Sigmoid colon (tissue), 4 donors: ENCODE data around the gene RFWD3.

ENCODE experiments used
- POLR2A ChIP-seq, 2 donors: fragments of 450-650 bp; IDR thresholded peaks; one replicate each; pipeline ENCODE4 v1.6.1; 2016; ENCODE audit warnings: antibody characterized with exemption in 2 of 2, mild to moderate bottlenecking in 2 of 2, moderate library complexity in 2 of 2
- POLR2AphosphoS5 ChIP-seq, 4 donors: sonication (generic); formaldehyde crosslinking; IDR thresholded peaks; one replicate each; pipeline ENCODE4 v1.6.1; 2017; ENCODE audit warnings: antibody characterized with exemption in 4 of 4
- TF ChIP-seq, protein P1 (sequence below), 4 experiments: fragments of 450-650 bp in 3 of 4; fragments of 200-600 bp in 1 of 4; IDR thresholded peaks; one replicate each; pipeline ENCODE4 v1.5.1; 2016 to 2019; ENCODE audit warnings: antibody characterized with exemption in 4 of 4, mild to moderate bottlenecking in 3 of 4, moderate library complexity in 2 of 4

DNA sequence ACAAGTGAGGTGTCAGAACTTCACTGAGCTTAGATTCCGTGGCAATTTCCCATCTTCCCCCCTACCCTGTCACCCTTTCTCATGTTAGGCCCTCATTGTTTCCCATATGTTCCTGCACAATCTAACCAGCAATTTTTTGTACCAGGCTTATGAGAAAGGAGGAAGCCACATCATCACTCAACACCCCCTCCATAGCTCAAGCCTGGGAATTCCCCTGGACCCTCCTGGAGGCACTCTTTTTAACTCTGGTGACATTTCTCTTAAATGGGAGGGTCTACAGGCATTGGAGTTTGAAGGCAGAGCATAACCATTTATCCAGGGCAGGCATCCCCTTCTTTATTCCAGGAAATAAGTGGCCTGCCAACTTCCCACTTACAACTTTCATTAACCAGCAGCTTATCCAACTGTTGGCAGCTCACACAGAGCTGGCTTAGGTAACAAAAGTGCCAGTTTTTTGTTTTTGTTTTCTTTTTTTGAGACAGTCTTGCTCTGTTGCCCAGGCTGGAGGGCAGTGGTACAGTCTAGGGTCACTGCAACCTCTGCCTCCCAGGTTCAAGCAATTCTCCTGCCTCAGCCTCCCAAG lies 49.4 kb downstream of the RFWD3 start:
- TF ChIP-seq, protein P1, sequence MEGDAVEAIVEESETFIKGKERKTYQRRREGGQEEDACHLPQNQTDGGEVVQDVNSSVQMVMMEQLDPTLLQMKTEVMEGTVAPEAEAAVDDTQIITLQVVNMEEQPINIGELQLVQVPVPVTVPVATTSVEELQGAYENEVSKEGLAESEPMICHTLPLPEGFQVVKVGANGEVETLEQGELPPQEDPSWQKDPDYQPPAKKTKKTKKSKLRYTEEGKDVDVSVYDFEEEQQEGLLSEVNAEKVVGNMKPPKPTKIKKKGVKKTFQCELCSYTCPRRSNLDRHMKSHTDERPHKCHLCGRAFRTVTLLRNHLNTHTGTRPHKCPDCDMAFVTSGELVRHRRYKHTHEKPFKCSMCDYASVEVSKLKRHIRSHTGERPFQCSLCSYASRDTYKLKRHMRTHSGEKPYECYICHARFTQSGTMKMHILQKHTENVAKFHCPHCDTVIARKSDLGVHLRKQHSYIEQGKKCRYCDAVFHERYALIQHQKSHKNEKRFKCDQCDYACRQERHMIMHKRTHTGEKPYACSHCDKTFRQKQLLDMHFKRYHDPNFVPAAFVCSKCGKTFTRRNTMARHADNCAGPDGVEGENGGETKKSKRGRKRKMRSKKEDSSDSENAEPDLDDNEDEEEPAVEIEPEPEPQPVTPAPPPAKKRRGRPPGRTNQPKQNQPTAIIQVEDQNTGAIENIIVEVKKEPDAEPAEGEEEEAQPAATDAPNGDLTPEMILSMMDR (IDR thresholded peaks at IDR 0.05) = no peak
- no peak for TF ChIP-seq POLR2AphosphoS5 (IDR thresholded peaks at IDR 0.05)
- TF ChIP-seq POLR2A (IDR thresholded peaks at IDR 0.05) = no peak
